ENCODE data around the gene MBD5. TPM values are rescaled to one million over a fixed set of nuclear protein-coding genes. Genes with fewer than 3 reads are reported as not detected.
A peak's percentile ranks its signal among the peaks of the same experiment; 100 is the strongest.

The MBD5 gene
- total and polyA plus RNA-seq, 8 donors = 32.5 to 58.0 (median 43.5) TPM

GRCh38 chr2:148299616-148300015, 278.7 kb downstream of the MBD5 start:
- H3K9me3 ChIP-seq = no peaks in the 10 kb centered on the region
- intact Hi-C loops (cut with DNase I) = no loop called here
- peak; percentile 90 for ATAC-seq
- no peak overlapping the region for H3K4me3 ChIP-seq
- no peak overlapping the region for H3K27ac ChIP-seq
- TF ChIP-seq, protein P1, sequence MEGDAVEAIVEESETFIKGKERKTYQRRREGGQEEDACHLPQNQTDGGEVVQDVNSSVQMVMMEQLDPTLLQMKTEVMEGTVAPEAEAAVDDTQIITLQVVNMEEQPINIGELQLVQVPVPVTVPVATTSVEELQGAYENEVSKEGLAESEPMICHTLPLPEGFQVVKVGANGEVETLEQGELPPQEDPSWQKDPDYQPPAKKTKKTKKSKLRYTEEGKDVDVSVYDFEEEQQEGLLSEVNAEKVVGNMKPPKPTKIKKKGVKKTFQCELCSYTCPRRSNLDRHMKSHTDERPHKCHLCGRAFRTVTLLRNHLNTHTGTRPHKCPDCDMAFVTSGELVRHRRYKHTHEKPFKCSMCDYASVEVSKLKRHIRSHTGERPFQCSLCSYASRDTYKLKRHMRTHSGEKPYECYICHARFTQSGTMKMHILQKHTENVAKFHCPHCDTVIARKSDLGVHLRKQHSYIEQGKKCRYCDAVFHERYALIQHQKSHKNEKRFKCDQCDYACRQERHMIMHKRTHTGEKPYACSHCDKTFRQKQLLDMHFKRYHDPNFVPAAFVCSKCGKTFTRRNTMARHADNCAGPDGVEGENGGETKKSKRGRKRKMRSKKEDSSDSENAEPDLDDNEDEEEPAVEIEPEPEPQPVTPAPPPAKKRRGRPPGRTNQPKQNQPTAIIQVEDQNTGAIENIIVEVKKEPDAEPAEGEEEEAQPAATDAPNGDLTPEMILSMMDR (IDR thresholded peaks at IDR 0.05) = no peak
- no peaks in the 10 kb centered on the region for H3K27me3 ChIP-seq
- no peaks in the 10 kb centered on the region for H3K4me1 ChIP-seq
- DNase-seq = peak in 1 of 4 donors; percentile 3
- H3K36me3 ChIP-seq = no peaks in the 10 kb centered on the region

DNA sequence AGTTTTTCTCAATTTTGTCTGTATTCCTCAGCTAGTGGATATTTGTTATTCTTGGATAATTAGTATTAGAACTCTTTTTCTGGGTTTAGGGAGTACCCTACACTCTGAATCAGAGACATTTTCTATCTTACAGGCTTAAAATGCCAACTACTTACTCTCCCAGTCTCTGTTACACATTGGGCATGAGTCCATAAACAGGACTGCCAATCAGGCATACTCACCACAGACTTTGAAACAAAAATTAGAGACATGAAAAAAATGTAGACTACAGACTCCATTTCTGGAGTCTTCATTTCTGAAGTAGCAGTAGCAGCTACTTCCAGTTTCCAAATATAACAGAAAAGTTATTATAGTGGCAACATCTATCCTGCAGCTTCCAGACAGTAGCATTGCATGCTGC, 279.7 kb downstream of the MBD5 start:
- Histone ChIP-seq H3K27ac (no peak overlapping the region), H3K4me1 (no peaks in the 10 kb centered on the region), H3K9me3 (no peaks in the 10 kb centered on the region), H3K27me3 (no peaks in the 10 kb centered on the region), H3K36me3 (no peaks in the 10 kb centered on the region), H3K4me3 (no peak overlapping the region)
- ATAC-seq (no peak), DNase-seq (no peak)
- intact Hi-C loops (cut with DNase I) = no loop called here
- TF ChIP-seq, protein P1 (IDR thresholded peaks at IDR 0.05) = no peak

- TF ChIP-seq, protein P1 (IDR thresholded peaks at IDR 0.05) = no peak
- H3K4me1 ChIP-seq = no peaks in the 10 kb centered on the region
- no peak overlapping the region for H3K27ac ChIP-seq
- no peak overlapping the region for H3K4me3 ChIP-seq
- intact Hi-C loops (cut with DNase I) = no loop called here
- DNase-seq = no peak
- no peaks in the 10 kb centered on the region for H3K9me3 ChIP-seq
- H3K27me3 ChIP-seq = no peaks in the 10 kb centered on the region
- no peak for ATAC-seq
- H3K36me3 ChIP-seq = no peaks in the 10 kb centered on the region
Observed at GRCh38 chr2:148301362-148301761, 280.5 kb downstream of the MBD5 start.

DNA sequence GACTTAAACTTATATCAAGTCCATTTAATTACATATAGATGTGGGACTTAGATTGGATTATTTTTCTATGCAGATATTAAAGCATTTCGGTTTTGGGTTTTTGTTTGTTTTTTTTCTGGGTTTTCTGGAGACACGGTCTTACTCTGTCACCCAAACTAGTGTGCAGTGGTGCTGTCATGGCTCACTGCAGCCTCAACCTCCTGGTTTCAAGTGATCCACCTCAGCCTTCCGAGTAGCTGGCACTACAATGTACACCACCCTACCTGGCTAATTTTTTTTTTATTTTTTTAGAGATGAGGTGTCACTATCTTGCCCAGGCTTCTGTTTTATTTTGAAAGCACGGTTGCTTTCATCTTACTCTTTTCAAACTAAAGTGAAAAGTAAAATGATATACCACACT, 281.6 kb downstream of the MBD5 start:
- Histone ChIP-seq H3K27ac (no peak overlapping the region), H3K27me3 (no peaks in the 10 kb centered on the region), H3K4me3 (no peak overlapping the region), H3K4me1 (no peaks in the 10 kb centered on the region), H3K9me3 (no peaks in the 10 kb centered on the region), H3K36me3 (no peaks in the 10 kb centered on the region)
- TF ChIP-seq, protein P1 (IDR thresholded peaks at IDR 0.05) = no peak
- DNase-seq (no peak), ATAC-seq (no peak)
- intact Hi-C loops (cut with DNase I) = no loop called here

- no peaks in the 10 kb centered on the region for H3K27me3 ChIP-seq
- no peaks in the 10 kb centered on the region for H3K4me1 ChIP-seq
- peak in 1 of 4 donors; percentile 7 for DNase-seq
- no peak for ATAC-seq
- intact Hi-C loops (cut with DNase I) = no loop called here
- TF ChIP-seq, protein P1 (IDR thresholded peaks at IDR 0.05) = no peak
- H3K27ac ChIP-seq = no peak overlapping the region
- H3K9me3 ChIP-seq = peaks cover 0 to 2% of the 10 kb centered on the region in 2 donors
- H3K36me3 ChIP-seq = no peaks in the 10 kb centered on the region
- no peak overlapping the region for H3K4me3 ChIP-seq
Observed at GRCh38 chr2:148303161-148303560, 282.3 kb downstream of the MBD5 start.
